HepG2 (cell line): Measurements from ENCODE around the gene SERINC4. TPM values are rescaled to one million over a fixed set of nuclear protein-coding genes. Genes with fewer than 3 reads are reported as not detected.

Source experiments
- ATAC-seq: fragments of 200-7000 bp; cut with Tn5 transposase; 3 replicates; pipeline ENCODE4 v1.9.1; 2020; ENCODE audit warnings: mild to moderate bottlenecking, moderate library complexity
- BruUV-seq: library from RNA; stranded (reverse); fragments of 400-500 nt; replicated peaks from 2 replicates; lab custom pipeline; 2021; lab: Mats Ljungman, UMichigan
- CTCF ChIA-PET: fragments of 300-600 bp; formaldehyde crosslinking; extraction: SDS; loops from one replicate; lab custom pipeline; 2021; ENCODE audit warnings: low total read pairs, inconsistent platforms, low intra/inter-chr PET ratio; lab: Yijun Ruan, JAX
- POLR2A ChIA-PET: fragments of 350-600 bp; sonication (Branson Sonifier 250); formaldehyde crosslinking; loops from one replicate; lab custom pipeline; 2020; ENCODE audit warnings: antibody characterized with exemption, inconsistent platforms; lab: Yijun Ruan, JAX
- DNase-seq: peaks from one replicate; pipeline ENCODE4 v3.0.0-alpha.2; 2015; ENCODE audit warnings: low spot score
- FAIRE-seq: peaks from 3 replicates; lab custom pipeline; 2011; peaks lifted over from hg19 to GRCh38; lab: Jason Lieb, UNC
- H2AFZ ChIP-seq: one replicate; pipeline ENCODE4 v1.6.1; 2011; ENCODE audit warnings: low read length, inconsistent platforms
- H3K27ac ChIP-seq: fragments of 300-600 bp; 3 replicates; pipeline ENCODE4 v1.8.0; 2011; ENCODE audit warnings: mixed run types, mild to moderate bottlenecking, mixed read lengths, low read length, inconsistent platforms; ENCODE audit not compliant: insufficient read depth; ENCODE audit errors: extremely low read length
- H3K27me3 ChIP-seq, 2 experiments: fragments of 200-600 bp in 1 of 2; 2 replicates in 1 of 2; 3 replicates in 1 of 2; pipeline versions ENCODE4 v1.6.0 to v1.8.0; 2011; ENCODE audit warnings: low read length in 2 of 2, mild to moderate bottlenecking in 2 of 2, moderate library complexity in 2 of 2, inconsistent platforms in 1 of 2; ENCODE audit not compliant: insufficient read depth in 2 of 2, control insufficient read depth in 1 of 2
- H3K36me3 ChIP-seq, 2 experiments: fragments of 200-600 bp in 1 of 2; replicated peaks in 1 of 2; 2 replicates in 1 of 2; 3 replicates in 1 of 2; pipeline versions ENCODE4 v1.5.1 to v1.8.0; 2011; ENCODE audit warnings: low read length in 2 of 2, inconsistent platforms in 1 of 2; ENCODE audit not compliant: insufficient read depth in 2 of 2, control insufficient read depth in 1 of 2
- H3K4me1 ChIP-seq: 2 replicates; pipeline ENCODE4 v1.5.1; 2012; ENCODE audit warnings: low read length, inconsistent platforms; ENCODE audit not compliant: insufficient read depth
- H3K4me2 ChIP-seq: 2 replicates; pipeline ENCODE4 v1.6.0; 2011; ENCODE audit warnings: low read depth, low read length, inconsistent platforms
- H3K4me3 ChIP-seq, 3 experiments: fragments of 200-600 bp in 1 of 3; sonication (generic), shearing (Covaris generic) in 1 of 3; replicated peaks in 1 of 3; 2 replicates each; pipeline ENCODE4 v1.5.1; 2011 to 2016; ENCODE audit warnings: low read length in 3 of 3, inconsistent platforms in 2 of 3, low read depth in 2 of 3, mild to moderate bottlenecking in 2 of 3, control low read depth in 1 of 3, mixed read lengths in 1 of 3; ENCODE audit not compliant: insufficient read depth in 1 of 3
- H3K79me2 ChIP-seq: one replicate; pipeline ENCODE4 v1.6.1; 2011; ENCODE audit warnings: low read length, inconsistent platforms; ENCODE audit not compliant: insufficient read depth
- H3K9ac ChIP-seq: 2 replicates; pipeline ENCODE4 v1.6.0; 2011; ENCODE audit warnings: mild to moderate bottlenecking, low read depth, low read length, inconsistent platforms; ENCODE audit not compliant: insufficient read depth
- H3K9me3 ChIP-seq: 2 replicates; pipeline ENCODE4 v1.5.1; 2012; ENCODE audit warnings: mild to moderate bottlenecking, low read length
- H4K20me1 ChIP-seq: 2 replicates; pipeline ENCODE4 v1.6.0; 2011; ENCODE audit warnings: inconsistent platforms, mild to moderate bottlenecking, low read length, moderate library complexity; ENCODE audit not compliant: insufficient read depth
- ARID5B ChIP-seq: IDR thresholded peaks from 2 replicates; pipeline ENCODE4 v1.4.0; 2020; ENCODE audit warnings: mild to moderate bottlenecking, missing genetic modification reagents
- CTCF ChIP-seq: sonication (generic); formaldehyde crosslinking; IDR thresholded peaks from 2 replicates; pipeline ENCODE4 v1.5.0; 2020; ENCODE audit warnings: mild to moderate bottlenecking, missing genetic modification reagents, moderate library complexity
- FOXA1 ChIP-seq, 2 experiments: fragments of 450-650 bp in 1 of 2; sonication (generic) in 1 of 2; formaldehyde crosslinking in 1 of 2; IDR thresholded peaks; 2 replicates each; pipeline versions ENCODE4 v1.4.0 to v1.6.1; 2016 to 2020; ENCODE audit warnings: missing genetic modification reagents in 1 of 2
- FOXA3 ChIP-seq: IDR thresholded peaks from 2 replicates; pipeline ENCODE4 v1.6.1; 2016; ENCODE audit warnings: missing genetic modification reagents, missing compliant biosample characterization
- FOXJ3 ChIP-seq: sonication (generic); formaldehyde crosslinking; IDR thresholded peaks from 2 replicates; pipeline ENCODE4 v1.4.0; 2020; ENCODE audit warnings: missing genetic modification reagents, mild to moderate bottlenecking, borderline replicate concordance
- FOXK1 ChIP-seq: sonication (generic); formaldehyde crosslinking; IDR thresholded peaks from 2 replicates; pipeline ENCODE4 v1.4.0; 2020; ENCODE audit warnings: low read depth, missing genetic modification reagents, borderline replicate concordance
- GTF2F1 ChIP-seq: fragments of 150-350 bp; IDR thresholded peaks from 2 replicates; pipeline ENCODE4 v1.6.1; 2014; ENCODE audit warnings: low read length
- KDM1A ChIP-seq: IDR thresholded peaks from 2 replicates; pipeline ENCODE4 v1.6.1; 2016; ENCODE audit warnings: missing compliant biosample characterization
- LCORL ChIP-seq, 2 experiments: fragments of 450-650 bp in 1 of 2; sonication (generic) in 1 of 2; formaldehyde crosslinking in 1 of 2; IDR thresholded peaks; 2 replicates each; pipeline versions ENCODE4 v1.5.0 to v1.6.1; 2017 to 2020; ENCODE audit warnings: antibody characterized with exemption in 1 of 2, missing genetic modification reagents in 1 of 2
- PHF8 ChIP-seq: sonication (generic); formaldehyde crosslinking; IDR thresholded peaks from 2 replicates; pipeline ENCODE4 v1.5.0; 2020; ENCODE audit warnings: missing genetic modification reagents
- RAD21 ChIP-seq: fragments of 450-650 bp; formaldehyde crosslinking; IDR thresholded peaks from 2 replicates; pipeline ENCODE4 v1.5.0; 2020; ENCODE audit warnings: mild to moderate bottlenecking
- SMC3 ChIP-seq: IDR thresholded peaks from 2 replicates; pipeline ENCODE4 v1.6.1; 2011; ENCODE audit warnings: low read length, improper control_type of control experiment
- STAG1 ChIP-seq: sonication (generic); formaldehyde crosslinking; IDR thresholded peaks from 2 replicates; pipeline ENCODE4 v1.4.0; 2020; ENCODE audit warnings: missing genetic modification reagents
- TEAD3 ChIP-seq: optimal IDR thresholded peaks from 2 replicates; pipeline ENCODE3; 2016; ENCODE audit warnings: borderline replicate concordance
- ZNF224 ChIP-seq: sonication (generic); formaldehyde crosslinking; IDR thresholded peaks from 2 replicates; pipeline ENCODE4 v1.5.0; 2020; ENCODE audit warnings: mild to moderate bottlenecking, missing genetic modification reagents
- WGBS: methylation state at CpG from one replicate; pipeline ENCODE4 v1.1.6; 2017; ENCODE audit warnings: low lambda C conversion rate; 5-methylcytosine and 5-hydroxymethylcytosine counted together
- in situ Hi-C: cut with HindIII; loops from 2 replicates; pipeline ENCODE4 v1.10.0; 2017; ENCODE audit warnings: low pct_unique_long_range_greater_than_20kb; ENCODE audit not compliant: extremely low pct_ligation_motif_present
- intact Hi-C: fragments of 100-400 bp; cut with micrococcal nuclease; formaldehyde crosslinking; loops from one replicate; pipeline ENCODE4 v1.10.0; 2022; ENCODE audit not compliant: unreplicated experiment
- polyA plus RNA-seq, 8 experiments: library from polyadenylated mRNA; depleted of rRNA in 3 of 8; stranded (reverse) in 7 of 8; unstranded in 1 of 8; fragments of >200 nt; fragmentation: Illumina TruSeq in 4 of 8; extraction: Trizol in 4 of 8; gene quantifications; 2 replicates each; pipeline versions ENCODE4 v1.2.1 to v1.2.3, GENCODE V29; 2011 to 2016; ENCODE audit warnings: low read depth in 4 of 8, missing spikeins in 1 of 8, mixed read lengths in 1 of 8; ENCODE audit not compliant: insufficient read depth in 1 of 8
- total RNA-seq, 5 experiments: library from RNA; depleted of rRNA; stranded (reverse); fragments of >200 nt; fragmentation: Illumina TruSeq; extraction: Trizol; gene quantifications; 2 replicates each; pipeline ENCODE4 v1.2.3, GENCODE V29; 2016; ENCODE audit warnings: low read depth in 1 of 5

SERINC4 gene
- total and polyA plus RNA-seq, 2 of the 13 experiments (the other 11 are each of a cell fraction or from before 2014, with no cell fraction given) = not detected

GRCh38 chr15:43769584-43770228 is 30.3 kb downstream of the SERINC4 start:
- no peak overlapping the region for H3K9ac ChIP-seq
- FAIRE-seq (peak; percentile 52), ATAC-seq (peak; percentile 69), DNase-seq (peak; percentile 50)
- in situ Hi-C loops = loop anchor here (10.0 to 25.0 kb wide), 2 partner anchors 255 to 332 kb away; partner anchors contain the start of gene MAP1A
- H3K9me3 ChIP-seq = no peaks in the 10 kb centered on the region
- no TSS peak for BruUV-seq
- H3K4me2 ChIP-seq = no peak overlapping the region
- ChIA-PET POLR2A (no interaction called here), CTCF (no interaction called here)
- H3K36me3 ChIP-seq = peaks cover 13 to 80% of the 10 kb centered on the region in 2 experiments
- H3K79me2 ChIP-seq = peaks cover 1% of the 10 kb centered on the region
- H3K27ac ChIP-seq = no peak overlapping the region
- TF ChIP-seq LCORL (IDR thresholded peaks at IDR 0.05) = no peak
- 0 out of 2 replicates have a peak, but pooled peaks have one; percentile 18 for TF ChIP-seq LCORL (CRISPR knock-in tag; IDR thresholded peaks at IDR 0.05)
- TF ChIP-seq SMC3 = peak; percentile 28; the same call in 1 of the 2 replicates
- TF ChIP-seq FOXA1 (IDR thresholded peaks at IDR 0.05) = no peak
- TF ChIP-seq FOXA1 (CRISPR knock-in tag; IDR thresholded peaks at IDR 0.05) = peak; percentile 77
- TF ChIP-seq STAG1 (CRISPR knock-in tag) = peak; percentile 32
- TF ChIP-seq TEAD3 (CRISPR knock-in tag) = peak; percentile 22
- no peak for TF ChIP-seq ARID5B (CRISPR knock-in tag)
- no peak for TF ChIP-seq PHF8
- TF ChIP-seq CTCF = peak; percentile 65
- TF ChIP-seq KDM1A (CRISPR knock-in tag) = no peak
- no peak for TF ChIP-seq ZNF224 (CRISPR knock-in tag)
- 0 out of 2 replicates have a peak, but pooled peaks have one; percentile 40 for TF ChIP-seq FOXK1
- peak; percentile 75 for TF ChIP-seq FOXA3
- peak; percentile 21; the same call in 1 of the 2 replicates for TF ChIP-seq RAD21 (CRISPR knock-in tag)
- TF ChIP-seq FOXJ3 (CRISPR knock-in tag) = 0 out of 2 replicates have a peak, but pooled peaks have one; percentile 22
- no peak for TF ChIP-seq GTF2F1
- 0 out of 2 replicates have a peak, but pooled peaks cover under 1% of the 10 kb centered on the region for H3K4me1 ChIP-seq
- H2AFZ ChIP-seq = no peak overlapping the region
- H3K4me3 ChIP-seq = no peak overlapping the region
- 79% methylated on average over 5 of the region's 5 CpGs for WGBS
- no peaks in the 10 kb centered on the region for H4K20me1 ChIP-seq
- intact Hi-C loops = no loop called here
- H3K27me3 ChIP-seq = no peaks in the 10 kb centered on the region
